H1 (cell line): ENCODE data around the gene PCP4L1. TPM values are rescaled to one million over a fixed set of nuclear protein-coding genes. Genes with fewer than 3 reads are reported as not detected.

Experiments
- CTCF ChIA-PET: fragments of 300-600 bp; sonication (Branson Sonifier 250); formaldehyde crosslinking; loops from one replicate; lab custom pipeline; 2021; ENCODE audit not compliant: partially characterized antibody; lab: Charles Lee
- POLR2A ChIA-PET: fragments of 300-600 bp; sonication (Branson Sonifier 250); formaldehyde crosslinking; loops from one replicate; lab custom pipeline; 2021; ENCODE audit warnings: inconsistent platforms; ENCODE audit not compliant: partially characterized antibody; lab: Charles Lee
- DNase-seq, 2 experiments: peaks; one replicate each; pipeline versions ENCODE4 v3.0.0 to v3.0.0-alpha.2; 2010 to 2022; ENCODE audit warnings: low spot score in 2 of 2, low read depth in 1 of 2, mixed read lengths in 1 of 2
- FAIRE-seq: peaks from 2 replicates; lab custom pipeline; 2011; peaks lifted over from hg19 to GRCh38; lab: Jason Lieb, UNC
- H2AFZ ChIP-seq: 2 replicates; pipeline ENCODE4 v1.8.1; 2012; ENCODE audit warnings: low read length, inconsistent platforms
- H2AK5ac ChIP-seq: 2 replicates; pipeline ENCODE4 v1.6.1; 2013; ENCODE audit warnings: low read depth, low read length
- H2BK120ac ChIP-seq: replicated peaks from 2 replicates; pipeline ENCODE3; 2013; ENCODE audit warnings: low read depth, low read length, inconsistent platforms
- H2BK12ac ChIP-seq: 2 replicates; pipeline ENCODE4 v1.6.1; 2013; ENCODE audit warnings: low read depth, low read length
- H2BK15ac ChIP-seq: 2 replicates; pipeline ENCODE4 v1.6.1; 2013; ENCODE audit warnings: low read length
- H2BK20ac ChIP-seq: 2 replicates; pipeline ENCODE4 v1.6.1; 2013; ENCODE audit warnings: low read length
- H2BK5ac ChIP-seq: 2 replicates; pipeline ENCODE4 v1.6.1; 2013; ENCODE audit warnings: low read depth, low read length
- H3K14ac ChIP-seq: 2 replicates; pipeline ENCODE4 v1.6.1; 2013; ENCODE audit warnings: inconsistent platforms; ENCODE audit not compliant: insufficient read length
- H3K18ac ChIP-seq: 2 replicates; pipeline ENCODE4 v1.6.1; 2013; ENCODE audit warnings: low read length; ENCODE audit errors: extremely low read depth
- H3K23ac ChIP-seq: 2 replicates; pipeline ENCODE4 v1.6.1; 2013; ENCODE audit warnings: inconsistent platforms; ENCODE audit not compliant: insufficient read length
- H3K23me2 ChIP-seq: 2 replicates; pipeline ENCODE4 v1.6.1; 2013; ENCODE audit warnings: low read depth, low read length
- H3K27ac ChIP-seq: 2 replicates; pipeline ENCODE4 v1.6.1; 2011; ENCODE audit warnings: low read depth, low read length, inconsistent platforms
- H3K27me3 ChIP-seq, 4 experiments: replicated peaks in 1 of 4; 1 replicate in 1 of 4; 2 replicates in 3 of 4; pipeline versions ENCODE4 v1.6.1 to v1.8.1; 2011 to 2013; ENCODE audit warnings: low read length in 3 of 4, mild to moderate bottlenecking in 3 of 4, inconsistent platforms in 2 of 4, mixed read lengths in 2 of 4, moderate library complexity in 1 of 4; ENCODE audit not compliant: control insufficient read depth in 3 of 4, insufficient read depth in 3 of 4; ENCODE audit errors: extremely low read depth in 1 of 4
- H3K36me3 ChIP-seq, 4 experiments: 2 replicates each; pipeline versions ENCODE4 v1.6.1 to v1.8.1; 2011 to 2013; ENCODE audit warnings: mild to moderate bottlenecking in 4 of 4, low read length in 3 of 4, moderate library complexity in 2 of 4, control low read depth in 1 of 4, inconsistent platforms in 1 of 4; ENCODE audit not compliant: insufficient read depth in 4 of 4, control insufficient read depth in 2 of 4
- H3K4ac ChIP-seq: replicated peaks from 2 replicates; pipeline ENCODE3; 2013; ENCODE audit warnings: low read length, low read depth, mixed read lengths, inconsistent platforms; ENCODE audit not compliant: insufficient read length
- H3K4me1 ChIP-seq, 4 experiments: replicated peaks in 1 of 4; 1 replicate in 1 of 4; 2 replicates in 3 of 4; pipeline versions ENCODE4 v1.6.1 to v1.8.1; 2011 to 2013; ENCODE audit warnings: low read length in 3 of 4, inconsistent platforms in 2 of 4, mixed read lengths in 1 of 4; ENCODE audit not compliant: insufficient read depth in 4 of 4, control insufficient read depth in 3 of 4
- H3K4me2 ChIP-seq, 2 experiments: 2 replicates each; pipeline versions ENCODE4 v1.6.1 to v1.8.1; 2011 to 2013; ENCODE audit warnings: low read depth in 2 of 2, low read length in 2 of 2, control low read depth in 1 of 2, inconsistent platforms in 1 of 2, mild to moderate bottlenecking in 1 of 2; ENCODE audit not compliant: insufficient read depth in 1 of 2
- H3K4me3 ChIP-seq, 4 experiments: fragments of 200-600, 300-600 bp in 1 of 4; sonication (generic), shearing (Covaris generic), sonication (Bioruptor Twin) in 1 of 4; 2 replicates each; pipeline versions ENCODE4 v1.5.1 to v1.8.1; 2011 to 2016; ENCODE audit warnings: low read length in 4 of 4, low read depth in 3 of 4, control low read depth in 2 of 4, inconsistent platforms in 2 of 4, mild to moderate bottlenecking in 2 of 4, mixed read lengths in 1 of 4, moderate library complexity in 1 of 4; ENCODE audit not compliant: insufficient read depth in 2 of 4; ENCODE audit errors: extremely low read depth in 1 of 4
- H3K56ac ChIP-seq: replicated peaks from 2 replicates; pipeline ENCODE3; 2013; ENCODE audit warnings: low read depth, mild to moderate bottlenecking, mixed read lengths, low read length, inconsistent platforms; ENCODE audit not compliant: insufficient read length
- H3K79me1 ChIP-seq: 2 replicates; pipeline ENCODE4 v1.6.1; 2013; ENCODE audit warnings: low read depth, low read length, control low read depth
- H3K79me2 ChIP-seq, 2 experiments: 2 replicates each; pipeline versions ENCODE4 v1.6.1 to v1.8.1; 2012 to 2013; ENCODE audit warnings: low read length in 2 of 2, mild to moderate bottlenecking in 2 of 2, inconsistent platforms in 1 of 2; ENCODE audit not compliant: insufficient read depth in 2 of 2, control insufficient read depth in 1 of 2
- H3K9ac ChIP-seq, 4 experiments: replicated peaks in 1 of 4; 1 replicate in 1 of 4; 2 replicates in 3 of 4; pipeline versions ENCODE4 v1.6.1 to v1.8.1; 2011 to 2013; ENCODE audit warnings: low read depth in 3 of 4, low read length in 3 of 4, control low read depth in 2 of 4, mild to moderate bottlenecking in 2 of 4, moderate library complexity in 2 of 4, inconsistent platforms in 1 of 4; ENCODE audit errors: extremely low read depth in 1 of 4
- H3K9me3 ChIP-seq, 2 experiments: 2 replicates each; pipeline versions ENCODE4 v1.6.1 to v1.8.1; 2012 to 2013; ENCODE audit warnings: mild to moderate bottlenecking in 2 of 2, moderate library complexity in 2 of 2, control low read depth in 1 of 2, inconsistent platforms in 1 of 2, low read depth in 1 of 2, low read length in 1 of 2, mixed read lengths in 1 of 2; ENCODE audit not compliant: insufficient read depth in 2 of 2
- H4K20me1 ChIP-seq, 2 experiments: replicated peaks in 1 of 2; 2 replicates each; pipeline versions ENCODE3 to v1.8.1; 2011 to 2013; ENCODE audit warnings: inconsistent platforms in 2 of 2, low read length in 2 of 2, mild to moderate bottlenecking in 1 of 2; ENCODE audit not compliant: insufficient read depth in 2 of 2, control insufficient read depth in 1 of 2
- H4K5ac ChIP-seq: 2 replicates; pipeline ENCODE4 v1.6.1; 2013; ENCODE audit warnings: low read length, low read depth, mixed read lengths, inconsistent platforms; ENCODE audit not compliant: insufficient read length
- H4K8ac ChIP-seq: 2 replicates; pipeline ENCODE4 v1.8.0; 2013; ENCODE audit warnings: mild to moderate bottlenecking, moderate library complexity, low read length, inconsistent platforms; ENCODE audit not compliant: insufficient read depth; ENCODE audit errors: extremely low read depth
- H4K91ac ChIP-seq: replicated peaks from 2 replicates; pipeline ENCODE3; 2013; ENCODE audit warnings: low read length, mixed read lengths, inconsistent platforms; ENCODE audit not compliant: insufficient read length
- CBX5 ChIP-seq: fragments of 300-800, 300-1000 bp; sonication (generic); IDR thresholded peaks from 2 replicates; pipeline ENCODE4 v1.7.1; 2016; ENCODE audit warnings: antibody characterized with exemption, low read length, low read depth
- CTBP2 ChIP-seq: IDR thresholded peaks from 2 replicates; pipeline ENCODE4 v1.7.0; 2011; ENCODE audit warnings: borderline replicate concordance, mild to moderate bottlenecking, moderate library complexity, mixed read lengths, low read length; ENCODE audit not compliant: insufficient read depth, insufficient read length
- EP300 ChIP-seq, 2 experiments: IDR thresholded peaks; 1 replicate in 1 of 2; 2 replicates in 1 of 2; pipeline ENCODE4 v1.6.1; 2011 to 2012; ENCODE audit warnings: low read depth in 2 of 2, low read length in 2 of 2, mild to moderate bottlenecking in 2 of 2, borderline replicate concordance in 1 of 2, inconsistent platforms in 1 of 2, moderate library complexity in 1 of 2
- FOSL1 ChIP-seq: IDR thresholded peaks from 2 replicates; pipeline ENCODE4 v1.6.1; 2011; ENCODE audit warnings: mild to moderate bottlenecking, low read depth, low read length, moderate library complexity; ENCODE audit not compliant: insufficient read depth
- GTF2F1 ChIP-seq: IDR thresholded peaks from 2 replicates; pipeline ENCODE4 v1.6.1; 2012; ENCODE audit warnings: low read depth, low read length, improper control_type of control experiment, borderline replicate concordance
- JUN ChIP-seq: IDR thresholded peaks from 2 replicates; pipeline ENCODE4 v1.6.1; 2011; ENCODE audit warnings: low read depth, mild to moderate bottlenecking, improper control_type of control experiment, low read length
- MAX ChIP-seq: IDR thresholded peaks from 2 replicates; pipeline ENCODE4 v1.6.1; 2012; ENCODE audit warnings: inconsistent platforms
- ZNF274 ChIP-seq: IDR thresholded peaks from 2 replicates; pipeline ENCODE4 v1.7.0; 2012; ENCODE audit warnings: low read length, borderline replicate concordance; ENCODE audit errors: extremely low read depth
- whole genome bisulfite sequencing, 2 experiments: shearing (Covaris generic) in 1 of 2; methylation state at CpG; one replicate each; pipeline versions ENCODE4 v1.1.6 to v1.1.7; 2013 to 2015; ENCODE audit warnings: low lambda C conversion rate in 2 of 2, mixed read lengths in 2 of 2, inconsistent platforms in 1 of 2, low coverage in 1 of 2, missing lambda C conversion rate in 1 of 2; ENCODE audit not compliant: insufficient replicate concordance in 2 of 2, insufficient coverage in 1 of 2, insufficient read length in 1 of 2; ENCODE audit errors: extremely low coverage in 1 of 2, missing lambda C conversion rate in 1 of 2; 5-methylcytosine and 5-hydroxymethylcytosine counted together
- polyA plus RNA-seq, 7 experiments: library from polyadenylated mRNA; depleted of rRNA in 3 of 7; stranded (reverse) in 5 of 7; unstranded in 2 of 7; fragments of >200 nt in 5 of 7; fragments of 200-250 nt in 2 of 7; gene quantifications; 1 replicate in 5 of 7; 2 replicates in 1 of 7; 4 replicates in 1 of 7; pipeline versions ENCODE4 v1.2.1 to v1.2.3, GENCODE V29; 2011 to 2013; ENCODE audit warnings: missing spikeins in 2 of 7, mixed read lengths in 2 of 7
- total RNA-seq: library from RNA; stranded (reverse); fragmentation: NEBNext Ultra II Directional; extraction: Animal tissue kit (Norgen Biotek cat#: 25700); gene quantifications from 2 replicates; pipeline ENCODE4 v1.2.1, GENCODE V29; 2021

The PCP4L1 gene
- total and polyA plus RNA-seq, 2 of the 8 experiments (the other 6 are each of a cell fraction or from before 2014, with no cell fraction given), result 0.41 to 1.0 TPM

GRCh38 chr1:161260376-161261260 is 2.1 kb downstream of the PCP4L1 start:
- no peak overlapping the region for H4K8ac ChIP-seq
- no peak overlapping the region for H3K23ac ChIP-seq
- TF ChIP-seq FOSL1, result no peak
- TF ChIP-seq JUN, result no peak
- TF ChIP-seq ZNF274, result no peak
- no peak for TF ChIP-seq CTBP2
- no peak for TF ChIP-seq MAX
- TF ChIP-seq CBX5, result no peak
- TF ChIP-seq EP300 (IDR thresholded peaks at IDR 0.05; ENCODE audit: borderline replicate concordance in 1 of 2, low read depth in 2 of 2, low read length in 2 of 2), result no peak
- no peak for TF ChIP-seq GTF2F1
- H3K9me3 ChIP-seq, result peaks cover 11 to 12% of the 10 kb centered on the region in 2 experiments
- no peak overlapping the region for H2BK12ac ChIP-seq
- H3K79me1 ChIP-seq, result no peaks in the 10 kb centered on the region
- DNase-seq, result no peak
- H4K5ac ChIP-seq, result no peak overlapping the region
- H3K9ac ChIP-seq, result no peak overlapping the region
- H3K27me3 ChIP-seq, result peaks cover 7 to 25% (median 22%) of the 10 kb centered on the region in 4 experiments
- no peak overlapping the region for H2AK5ac ChIP-seq
- H3K79me2 ChIP-seq, result no peaks in the 10 kb centered on the region
- no peaks in the 10 kb centered on the region for H4K20me1 ChIP-seq
- no peak overlapping the region for H2BK20ac ChIP-seq
- no peak overlapping the region for H3K4ac ChIP-seq
- no peak overlapping the region for H2BK5ac ChIP-seq
- H4K91ac ChIP-seq, result no peak overlapping the region
- H2BK15ac ChIP-seq, result no peak overlapping the region
- no peak overlapping the region for H2AFZ ChIP-seq
- no peak overlapping the region for H3K27ac ChIP-seq
- peaks cover 0 to 8% (median 3%) of the 10 kb centered on the region in 4 experiments; a peak in 3 of 7 replicates for H3K4me1 ChIP-seq
- no peak overlapping the region for H3K56ac ChIP-seq
- no peak overlapping the region for H3K14ac ChIP-seq
- no peak overlapping the region for H3K4me3 ChIP-seq
- no peak for FAIRE-seq
- CTCF ChIA-PET, result interaction anchor here (0.7 to 5.8 kb wide), 12 partner anchors 8 to 64 kb away, joined by 3 to 67 read pairs (median 9); partner anchors contain the start of gene TOMM40L
- no peak overlapping the region; a peak in 1 of 4 replicates for H3K4me2 ChIP-seq
- POLR2A ChIA-PET, result interaction anchor here (0.7 to 3.6 kb wide), 4 partner anchors 15 to 59 kb away, joined by 3 to 23 read pairs (median 3); partner anchors contain the start of gene SDHC
- H3K18ac ChIP-seq, result no peak overlapping the region
- peaks cover 0 to 3% (median 0%) of the 10 kb centered on the region in 4 experiments; a peak in 1 of 8 replicates for H3K36me3 ChIP-seq
- peaks cover 9% of the 10 kb centered on the region for H3K23me2 ChIP-seq
- no peak overlapping the region for H2BK120ac ChIP-seq
- 60% methylated on average over 9 of the region's 9 CpGs; no CpG with 5 or more reads in 1 of the 2 experiments for WGBS, 2 experiments
